DMS79 treated with DMSO at 0.1 percent for 48 hours (cell line): ENCODE data around the gene CHRM4.

Experiments
- DNase-seq: peaks from one replicate; lab custom pipeline; 2025; lab: John Stamatoyannopoulos, UW

The CHRM4 gene

GRCh38 chr11:46367244-46367915, 24.2 kb downstream of the CHRM4 start:
- peak; percentile 23 for DNase-seq

DNA sequence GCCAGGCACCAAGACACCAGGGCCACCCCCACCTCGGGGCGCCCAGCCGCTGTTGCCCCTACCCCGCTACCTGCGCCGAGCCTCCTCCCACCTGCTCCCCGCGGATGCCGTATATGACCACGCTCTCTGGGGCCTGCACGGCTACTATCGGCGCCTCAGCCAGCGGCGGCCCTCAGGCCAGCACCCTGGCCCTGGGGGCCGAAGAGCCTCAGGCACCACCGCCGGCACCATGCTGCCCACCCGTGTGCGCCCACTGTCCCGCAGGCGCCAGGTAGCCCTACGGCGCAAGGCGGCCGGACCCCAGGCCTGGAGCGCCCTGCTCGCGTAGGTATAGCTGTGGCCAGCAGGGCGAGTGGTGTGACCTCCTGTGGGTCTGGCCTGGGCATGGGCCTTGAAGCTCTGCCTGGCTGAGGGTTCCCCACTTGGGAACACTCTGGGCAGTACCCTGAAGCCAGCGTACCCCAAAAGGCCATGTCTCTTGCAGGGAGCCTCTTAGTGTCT, 24.9 kb downstream of the CHRM4 start:
- DNase-seq = no peak

- DNase-seq = no peak
Measured at GRCh38 chr11:46366260-46366659, 25.3 kb downstream of the CHRM4 start.

- no peak for DNase-seq
Measured at GRCh38 chr11:46364791-46365190, 26.8 kb downstream of the CHRM4 start.

GRCh38 chr11:46364056-46364455, 27.5 kb downstream of the CHRM4 start:
- no peak for DNase-seq

DNA sequence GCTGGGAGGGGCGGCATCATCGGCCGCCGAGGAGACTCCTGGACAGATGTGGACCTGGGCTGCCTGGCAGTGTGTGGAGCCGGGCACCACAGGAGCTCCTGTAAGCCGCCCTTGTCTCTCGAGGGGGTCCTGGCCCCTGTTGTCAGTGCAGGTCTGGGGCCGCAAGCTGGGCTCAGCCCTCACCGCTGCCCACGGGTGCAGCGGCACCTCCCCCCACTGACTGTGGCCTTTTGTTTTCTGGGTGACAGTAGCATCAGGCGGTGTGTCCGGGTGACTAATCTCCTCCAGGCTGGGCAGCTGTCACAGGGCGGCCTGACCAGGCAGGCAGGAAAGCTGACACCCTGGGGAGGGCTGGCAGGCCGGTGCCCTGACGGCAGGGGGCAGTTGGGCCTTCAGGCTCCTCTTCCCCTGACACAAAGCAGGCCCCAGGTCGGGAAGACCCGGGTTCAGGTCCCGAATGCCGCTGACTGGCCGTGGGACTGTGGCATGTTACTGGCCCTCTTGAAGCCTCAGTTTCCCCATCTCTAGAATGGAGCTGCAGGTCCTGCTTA, 28.0 kb downstream of the CHRM4 start:
- DNase-seq = no peak

DNA sequence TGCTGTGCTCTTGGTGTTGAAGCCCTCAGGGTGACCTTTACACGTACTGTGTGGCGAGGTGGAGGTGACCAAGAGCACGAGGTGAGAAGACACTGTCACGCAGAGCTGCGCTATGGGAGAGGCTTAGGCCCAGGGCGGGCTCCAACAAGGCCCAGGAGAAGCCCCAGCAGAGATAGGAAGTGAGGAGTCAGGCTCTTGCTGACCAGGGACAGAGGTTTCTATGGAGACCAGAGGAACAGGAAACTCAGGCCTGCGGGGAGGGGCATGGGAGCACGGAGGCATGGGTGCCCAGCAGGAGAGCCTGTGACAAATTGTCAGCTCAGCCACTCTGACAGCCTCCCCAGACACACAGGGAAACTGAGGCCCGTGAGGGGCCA, 28.6 kb downstream of the CHRM4 start:
- DNase-seq = no peak

- no peak for DNase-seq
Measured at GRCh38 chr11:46362156-46363030, 29.2 kb downstream of the CHRM4 start.

- no peak for DNase-seq
Measured at GRCh38 chr11:46361283-46362155, 30.1 kb downstream of the CHRM4 start.

GRCh38 chr11:46360878-46361277, 30.7 kb downstream of the CHRM4 start:
- DNase-seq = no peak

DNA sequence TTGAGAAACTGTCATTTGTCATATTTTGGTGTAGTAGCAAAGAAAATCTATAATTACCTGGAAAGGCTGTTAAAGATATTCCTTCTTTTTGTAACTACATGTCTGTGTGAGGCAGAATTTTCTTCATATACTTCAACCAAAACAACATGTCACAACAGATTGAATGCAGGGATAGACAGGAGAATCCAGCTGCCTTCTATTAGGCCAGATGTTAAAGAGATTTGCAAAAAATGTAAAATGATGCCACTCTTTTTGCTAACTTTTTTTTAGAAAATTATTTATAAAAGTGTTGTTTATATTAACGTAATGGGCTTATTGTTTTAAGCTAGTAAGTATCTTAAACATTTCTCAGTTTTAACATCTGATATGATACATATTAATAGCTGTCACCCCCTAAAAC, 31.6 kb downstream of the CHRM4 start:
- no peak for DNase-seq

DNA sequence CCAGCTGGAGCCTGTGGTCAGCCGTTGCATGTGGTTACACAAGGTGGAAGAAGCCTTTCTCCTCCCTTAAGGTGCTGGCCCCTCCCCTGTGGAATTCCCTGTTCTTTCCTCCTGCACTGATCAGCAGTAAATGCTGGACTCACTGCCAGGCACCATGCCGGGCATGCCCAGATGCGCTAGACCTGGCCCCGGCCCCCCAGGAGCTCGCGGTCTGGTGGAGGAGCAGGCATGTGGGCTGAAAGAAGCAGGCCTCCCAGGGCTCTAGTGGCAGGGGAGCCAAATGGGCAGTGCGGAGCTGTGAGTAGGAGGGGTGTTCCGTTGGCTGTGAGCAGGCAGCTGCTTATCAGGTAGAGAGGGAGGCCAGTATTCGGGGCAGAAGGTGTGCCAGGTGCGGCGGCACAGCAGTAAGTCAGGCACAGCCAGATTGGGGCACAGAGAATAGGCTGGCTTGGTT, 34.1 kb downstream of the CHRM4 start:
- DNase-seq = peak; percentile 51

DNA sequence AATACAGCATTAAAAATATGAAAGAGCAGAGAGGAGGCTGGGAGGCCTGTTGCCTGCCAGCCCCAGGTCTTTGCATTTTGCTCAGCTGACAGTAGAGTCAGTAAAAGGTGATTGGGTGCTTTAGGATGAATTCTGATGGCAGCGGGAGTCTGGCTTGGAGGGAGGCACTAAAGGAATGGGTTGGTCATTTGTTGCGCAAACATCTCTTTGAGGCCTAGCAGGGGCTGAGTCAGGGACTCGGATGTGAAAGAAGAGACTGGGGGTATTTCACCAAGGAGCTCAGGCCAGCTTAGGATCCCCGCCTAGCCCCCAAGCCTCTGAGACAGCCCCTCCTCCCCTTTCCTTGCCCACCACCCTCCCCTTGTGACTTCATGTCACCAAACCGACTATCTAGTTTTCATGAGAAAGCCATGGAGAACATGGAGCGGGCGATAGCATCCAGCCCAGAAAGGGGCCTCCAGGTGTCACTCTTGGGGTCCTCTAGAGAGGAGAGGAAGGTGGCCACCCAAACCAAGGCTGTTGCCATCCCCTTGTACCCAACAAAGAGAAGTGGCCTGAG, 34.6 kb downstream of the CHRM4 start:
- DNase-seq = no peak

GRCh38 chr11:46353698-46354097, 37.9 kb downstream of the CHRM4 start:
- no peak for DNase-seq

DNA sequence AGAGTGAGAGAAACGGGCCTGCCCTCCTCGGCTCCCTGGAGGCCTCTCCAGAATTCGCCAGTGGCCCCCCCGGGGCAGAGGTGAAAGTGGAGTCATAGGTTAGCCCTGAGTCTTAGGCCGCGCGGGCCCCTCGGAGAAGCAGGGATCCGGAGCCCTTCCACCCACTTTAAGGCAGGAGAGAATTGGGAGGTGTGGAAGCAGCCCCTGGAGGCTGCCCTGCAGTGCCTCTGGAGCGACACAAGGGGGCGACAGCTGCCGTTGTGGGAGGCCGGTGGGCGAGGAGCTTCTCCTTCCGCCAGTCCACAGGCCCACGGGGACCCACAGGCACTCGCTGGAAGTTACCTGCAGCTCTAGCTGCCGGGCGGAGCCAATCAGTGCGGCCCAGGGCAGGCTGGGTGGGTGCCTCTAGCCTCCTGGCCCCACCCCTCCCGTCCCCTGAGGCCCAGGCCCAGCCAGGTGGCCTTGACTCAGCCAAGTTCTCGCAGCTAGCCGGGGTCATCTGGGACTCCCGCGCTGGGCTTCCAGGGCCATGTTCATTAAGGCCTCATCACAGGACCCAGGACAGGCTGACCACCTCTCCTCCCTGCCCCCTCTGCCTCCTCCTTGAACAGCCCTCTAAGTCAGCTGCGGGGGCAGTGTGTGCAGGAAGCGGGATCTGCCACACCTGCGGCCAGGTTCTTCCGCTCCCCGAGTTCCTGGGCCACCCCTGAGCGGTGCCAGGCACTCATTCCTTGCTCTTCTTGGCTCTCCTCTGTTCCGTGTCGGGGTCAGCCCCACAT, 39.3 kb downstream of the CHRM4 start:
- no peak for DNase-seq

DNA sequence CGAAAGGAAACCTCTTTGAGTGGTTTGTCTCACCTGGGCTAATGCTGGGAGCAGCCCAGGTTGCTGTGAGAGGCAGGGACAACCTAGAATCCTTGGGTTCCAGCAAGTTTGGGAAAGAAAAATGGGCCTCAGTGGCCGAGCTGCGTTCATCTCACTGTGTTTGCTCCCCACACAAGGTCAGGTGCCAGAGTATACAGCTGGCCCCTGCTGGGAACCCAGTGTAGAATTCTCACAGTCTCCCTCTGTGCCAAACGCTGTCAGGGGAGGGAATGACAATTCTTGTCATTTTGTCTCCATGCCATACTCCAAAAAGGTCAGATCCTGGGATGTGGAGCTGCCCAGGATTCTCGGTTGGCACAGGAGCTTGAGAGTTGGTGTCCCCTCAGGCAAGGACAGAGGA, 40.0 kb downstream of the CHRM4 start:
- DNase-seq = no peak

DNA sequence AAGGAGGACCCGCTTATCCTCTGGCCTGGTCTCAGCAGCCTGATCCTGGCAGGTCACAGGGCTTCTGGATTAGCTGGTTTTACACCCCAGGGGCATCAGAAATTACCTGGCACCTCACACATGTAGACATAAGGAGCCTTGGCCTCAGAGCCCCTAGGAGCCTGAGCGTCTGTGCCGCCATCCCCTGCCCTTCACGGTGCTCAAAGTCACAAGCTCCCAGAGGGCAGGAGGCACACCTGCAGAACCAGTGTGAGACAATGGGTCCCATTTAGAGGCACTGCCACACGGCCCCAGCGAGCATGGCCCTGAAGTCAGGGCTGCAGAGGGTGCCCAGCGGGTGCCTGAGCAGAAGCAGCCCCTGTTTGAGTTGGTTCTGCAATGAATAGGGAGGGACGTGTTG, 40.4 kb downstream of the CHRM4 start:
- DNase-seq = no peak

- no peak for DNase-seq
Measured at GRCh38 chr11:46350695-46351094, 40.9 kb downstream of the CHRM4 start.

GRCh38 chr11:46348566-46349401, 42.8 kb downstream of the CHRM4 start:
- DNase-seq = peak; percentile 30
